Measurements from ENCODE around the gene SYT1.

DNA sequence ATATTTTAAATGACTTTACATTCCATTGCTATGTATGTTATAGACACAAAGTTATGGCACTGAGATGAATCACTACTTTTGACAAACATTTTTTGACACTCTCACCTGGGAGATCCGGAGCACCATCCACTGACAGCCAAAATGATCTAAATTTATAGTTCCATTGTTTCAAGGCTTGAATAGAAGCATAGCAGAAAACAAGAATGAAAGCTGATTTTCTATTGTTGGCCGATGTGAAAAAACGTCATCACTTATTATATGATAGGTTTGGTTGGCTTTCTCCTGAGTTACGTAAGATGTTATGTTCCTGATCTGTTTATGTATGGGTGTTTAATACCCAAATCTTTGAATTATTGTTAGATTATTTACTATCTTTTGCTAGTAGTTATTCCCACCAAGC is 520.0 kb downstream of the SYT1 start:
- TF ChIP-seq, protein P1, sequence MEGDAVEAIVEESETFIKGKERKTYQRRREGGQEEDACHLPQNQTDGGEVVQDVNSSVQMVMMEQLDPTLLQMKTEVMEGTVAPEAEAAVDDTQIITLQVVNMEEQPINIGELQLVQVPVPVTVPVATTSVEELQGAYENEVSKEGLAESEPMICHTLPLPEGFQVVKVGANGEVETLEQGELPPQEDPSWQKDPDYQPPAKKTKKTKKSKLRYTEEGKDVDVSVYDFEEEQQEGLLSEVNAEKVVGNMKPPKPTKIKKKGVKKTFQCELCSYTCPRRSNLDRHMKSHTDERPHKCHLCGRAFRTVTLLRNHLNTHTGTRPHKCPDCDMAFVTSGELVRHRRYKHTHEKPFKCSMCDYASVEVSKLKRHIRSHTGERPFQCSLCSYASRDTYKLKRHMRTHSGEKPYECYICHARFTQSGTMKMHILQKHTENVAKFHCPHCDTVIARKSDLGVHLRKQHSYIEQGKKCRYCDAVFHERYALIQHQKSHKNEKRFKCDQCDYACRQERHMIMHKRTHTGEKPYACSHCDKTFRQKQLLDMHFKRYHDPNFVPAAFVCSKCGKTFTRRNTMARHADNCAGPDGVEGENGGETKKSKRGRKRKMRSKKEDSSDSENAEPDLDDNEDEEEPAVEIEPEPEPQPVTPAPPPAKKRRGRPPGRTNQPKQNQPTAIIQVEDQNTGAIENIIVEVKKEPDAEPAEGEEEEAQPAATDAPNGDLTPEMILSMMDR (conservative IDR thresholded peaks at IDR 0.05; ENCODE audit: low read depth, low read length), result no peak
- TF ChIP-seq EZH2 (IDR thresholded peaks at IDR 0.05; ENCODE audit: borderline replicate concordance, low read depth, low read length, poor library complexity, severe bottlenecking), result no peak

Measured in A673 (cell line).